Upper lobe of left lung (tissue), 6 donors: ENCODE results near the gene SYK. TPM values are rescaled to one million over a fixed set of nuclear protein-coding genes. Genes with fewer than 3 reads are reported as not detected.
A peak's percentile ranks its signal among the peaks of the same experiment; 100 is the strongest.

Experiments
- ATAC-seq, 2 donors: fragments of 200-7000 bp; cut with Tn5 transposase; one replicate each; pipeline ENCODE4 v1.9.1; 2022; ENCODE audit warnings: mild to moderate bottlenecking in 2 of 2, moderate library complexity in 2 of 2; ENCODE audit not compliant: low FRiP score in 2 of 2
- DNase-seq, 2 donors: peaks; one replicate each; pipeline ENCODE4 v3.0.0-alpha.2; 2019 to 2020
- H3K27ac ChIP-seq, 4 donors: fragments of 200-600 bp; sonication (generic); one replicate each; pipeline ENCODE4 v1.5.1; 2016 to 2019
- H3K27me3 ChIP-seq, 4 donors: fragments of 200-600 bp; sonication (generic); one replicate each; pipeline ENCODE4 v1.5.1; 2017 to 2019
- H3K36me3 ChIP-seq, 4 donors: fragments of 200-600 bp; sonication (generic); one replicate each; pipeline ENCODE4 v1.5.1; 2016 to 2019
- H3K4me1 ChIP-seq, 4 donors: fragments of 200-600 bp; sonication (generic); one replicate each; pipeline ENCODE4 v1.5.1; 2018 to 2019
- H3K4me3 ChIP-seq, 4 donors: fragments of 200-600 bp; sonication (generic); one replicate each; pipeline ENCODE4 v1.5.1; 2017 to 2019; ENCODE audit warnings: mild to moderate bottlenecking in 2 of 4, moderate library complexity in 1 of 4
- H3K9me3 ChIP-seq, 4 donors: fragments of 200-600 bp; sonication (generic); one replicate each; pipeline ENCODE4 v1.5.1; 2018 to 2019
- CTCF ChIP-seq, 6 experiments: fragments of 450-650 bp in 4 of 6; fragments of 200-600 bp in 2 of 6; sonication (generic) in 2 of 6; IDR thresholded peaks; one replicate each; pipeline ENCODE4 v1.5.1; 2016 to 2019; ENCODE audit warnings: antibody characterized with exemption in 6 of 6
- EP300 ChIP-seq, 4 donors: sonication (generic); formaldehyde crosslinking; IDR thresholded peaks; one replicate each; pipeline ENCODE4 v1.5.1; 2017; ENCODE audit warnings: antibody characterized with exemption in 4 of 4, control low read depth in 2 of 4
- POLR2A ChIP-seq, 4 donors: fragments of 450-650 bp; IDR thresholded peaks; one replicate each; pipeline ENCODE4 v1.5.1; 2016 to 2017; ENCODE audit warnings: antibody characterized with exemption in 4 of 4, mild to moderate bottlenecking in 2 of 4
- POLR2AphosphoS5 ChIP-seq, 2 donors: sonication (generic); formaldehyde crosslinking; IDR thresholded peaks; one replicate each; pipeline ENCODE4 v1.5.1; 2017; ENCODE audit warnings: antibody characterized with exemption in 2 of 2
- WGBS, 2 donors: methylation state at CpG; one replicate each; pipeline ENCODE4 v1.1.5; 2017 to 2018; 5-methylcytosine and 5-hydroxymethylcytosine counted together
- total RNA-seq, 6 donors: library from RNA; depleted of rRNA in 4 of 6; stranded (reverse); fragments of >200 nt in 4 of 6; gene quantifications; one replicate each; pipeline versions ENCODE4 v1.1.0 to v1.2.1, GENCODE V29; 2016 to 2021
- donor health status: DM: no; HTN: no; CAD: no; lungs with moderate emphysema.
- donor health status: DM: no; HTN: yes; CAD: no; lungs with severe emphysema.

SYK gene
- total RNA-seq, 6 donors from 2014 or later: 35.3 to 91.6 (median 47.6) TPM

GRCh38 chr9:90904706-90905478, 103.3 kb downstream of the SYK start:
- Histone ChIP-seq H3K4me1 (peaks cover 0 to 11% (median 0%) of the 10 kb centered on the region in 4 donors), H3K36me3 (no peaks in the 10 kb centered on the region), H3K27ac (no peak overlapping the region), H3K9me3 (no peaks in the 10 kb centered on the region), H3K4me3 (no peak overlapping the region), H3K27me3 (no peaks in the 10 kb centered on the region)
- DNase-seq: peak in 1 of 2 donors; percentile 69
- no peak for TF ChIP-seq EP300 (IDR thresholded peaks at IDR 0.05)
- ATAC-seq: peak in 1 of 2 donors; percentile 16
- WGBS, 2 donors: 55 to 66% methylated on average over 8 to 12 of the region's 12 CpGs

GRCh38 chr9:90905822-90906221, 104.2 kb downstream of the SYK start:
- Histone ChIP-seq H3K36me3 (no peaks in the 10 kb centered on the region), H3K27ac (no peak overlapping the region), H3K4me3 (no peak overlapping the region), H3K27me3 (no peaks in the 10 kb centered on the region), H3K4me1 (peaks cover 0 to 11% (median 0%) of the 10 kb centered on the region in 4 donors), H3K9me3 (no peaks in the 10 kb centered on the region)
- 57 to 71% methylated on average over 3 of the region's 3 CpGs for WGBS, 2 donors
- no peak for DNase-seq
- TF ChIP-seq CTCF (IDR thresholded peaks at IDR 0.05): no peak
- TF ChIP-seq POLR2A (IDR thresholded peaks at IDR 0.05): no peak
- TF ChIP-seq POLR2AphosphoS5 (IDR thresholded peaks at IDR 0.05): no peak
- no peak for TF ChIP-seq EP300 (IDR thresholded peaks at IDR 0.05)
- no peak for ATAC-seq

- ATAC-seq: no peak
Observed at GRCh38 chr9:90906316-90907055, 104.9 kb downstream of the SYK start.

GRCh38 chr9:90907056-90907445, 105.4 kb downstream of the SYK start:
- 84 to 88% methylated on average over 10 of the region's 10 CpGs for WGBS, 2 donors
- H3K36me3 ChIP-seq: no peaks in the 10 kb centered on the region
- no peaks in the 10 kb centered on the region for H3K27me3 ChIP-seq
- ATAC-seq: no peak
- TF ChIP-seq CTCF (IDR thresholded peaks at IDR 0.05) (no peak), POLR2AphosphoS5 (IDR thresholded peaks at IDR 0.05) (no peak), EP300 (IDR thresholded peaks at IDR 0.05) (no peak), POLR2A (IDR thresholded peaks at IDR 0.05) (no peak)
- no peak overlapping the region for H3K4me3 ChIP-seq
- H3K4me1 ChIP-seq: peaks cover 0 to 11% (median 0%) of the 10 kb centered on the region in 4 donors
- DNase-seq: no peak
- no peak overlapping the region for H3K27ac ChIP-seq
- H3K9me3 ChIP-seq: no peaks in the 10 kb centered on the region

More at GRCh38 chr9:90906316-90907055, 104.9 kb downstream of the SYK start:
- Histone ChIP-seq H3K4me3 (no peak overlapping the region), H3K27ac (no peak overlapping the region), H3K27me3 (no peaks in the 10 kb centered on the region), H3K9me3 (no peaks in the 10 kb centered on the region), H3K4me1 (peaks cover 0 to 11% (median 0%) of the 10 kb centered on the region in 4 donors), H3K36me3 (no peaks in the 10 kb centered on the region)
- WGBS, 2 donors: 85 to 95% methylated on average over 8 of the region's 8 CpGs
- TF ChIP-seq POLR2AphosphoS5 (IDR thresholded peaks at IDR 0.05) (no peak), EP300 (IDR thresholded peaks at IDR 0.05) (no peak), POLR2A (IDR thresholded peaks at IDR 0.05) (no peak), CTCF (IDR thresholded peaks at IDR 0.05) (no peak)
- no peak for DNase-seq

GRCh38 chr9:90907790-90908189, 106.2 kb downstream of the SYK start:
- no peak for TF ChIP-seq POLR2A (IDR thresholded peaks at IDR 0.05)
- TF ChIP-seq CTCF (IDR thresholded peaks at IDR 0.05): no peak
- TF ChIP-seq EP300 (IDR thresholded peaks at IDR 0.05): no peak
- TF ChIP-seq POLR2AphosphoS5 (IDR thresholded peaks at IDR 0.05): no peak
- ATAC-seq: no peak
- Histone ChIP-seq H3K9me3 (no peaks in the 10 kb centered on the region), H3K4me3 (no peak overlapping the region), H3K27ac (no peak overlapping the region), H3K27me3 (no peaks in the 10 kb centered on the region), H3K36me3 (no peaks in the 10 kb centered on the region), H3K4me1 (peaks cover 0 to 11% (median 0%) of the 10 kb centered on the region in 4 donors)
- WGBS, 2 donors: 85 to 90% methylated on average over 4 of the region's 4 CpGs
- no peak for DNase-seq
